Peyer's patch (tissue), 4 donors: Measurements from ENCODE around the gene C12orf76. TPM values are rescaled to one million over a fixed set of nuclear protein-coding genes. Genes with fewer than 3 reads are reported as not detected.
A peak's percentile ranks its signal among the peaks of the same experiment; 100 is the strongest.

ENCODE experiments used
- DNase-seq, 3 donors: peaks; one replicate each; pipeline ENCODE4 v3.0.0-alpha.2; 2017 to 2019
- H3K27ac ChIP-seq, 4 donors: fragments of 200-600 bp; sonication (generic); one replicate each; pipeline ENCODE4 v1.5.1; 2016 to 2019
- H3K27me3 ChIP-seq, 2 donors: fragments of 200-600 bp; sonication (generic); one replicate each; pipeline ENCODE4 v1.5.1; 2019
- H3K36me3 ChIP-seq, 3 donors: fragments of 200-600 bp; sonication (generic); one replicate each; pipeline ENCODE4 v1.5.1; 2016 to 2019
- H3K4me1 ChIP-seq, 4 donors: fragments of 200-600 bp; sonication (generic); one replicate each; pipeline ENCODE4 v1.5.1; 2016 to 2019
- H3K4me3 ChIP-seq, 4 donors: fragments of 200-600 bp; sonication (generic); 1 replicate in 3 of 4; 2 replicates in 1 of 4; pipeline ENCODE4 v1.5.1; 2016 to 2019; ENCODE audit warnings: mild to moderate bottlenecking in 1 of 4
- H3K9me3 ChIP-seq, 4 donors: fragments of 200-600 bp; sonication (generic); one replicate each; pipeline ENCODE4 v1.5.1; 2016 to 2019; ENCODE audit warnings: mild to moderate bottlenecking in 1 of 4
- POLR2A ChIP-seq, 2 donors: fragments of 450-650 bp; IDR thresholded peaks; one replicate each; pipeline ENCODE4 v1.5.1; 2017; ENCODE audit warnings: antibody characterized with exemption in 2 of 2, mild to moderate bottlenecking in 2 of 2, moderate library complexity in 2 of 2
- total RNA-seq, 4 donors: library from RNA; depleted of rRNA; stranded (reverse); fragments of >200 nt; gene quantifications; one replicate each; pipeline ENCODE4 v1.1.0, GENCODE V29; 2016
- TF ChIP-seq, protein P1 (sequence below), 6 experiments: fragments of 450-650 bp in 4 of 6; fragments of 200-600 bp in 2 of 6; sonication (generic) in 1 of 6; IDR thresholded peaks; one replicate each; pipeline ENCODE4 v1.5.1; 2017 to 2019; ENCODE audit warnings: antibody characterized with exemption in 6 of 6, mild to moderate bottlenecking in 3 of 6, moderate library complexity in 1 of 6

The C12orf76 gene
- total RNA-seq, 4 donors from 2014 or later, result 14.9 to 23.1 (median 17.5) TPM

DNA sequence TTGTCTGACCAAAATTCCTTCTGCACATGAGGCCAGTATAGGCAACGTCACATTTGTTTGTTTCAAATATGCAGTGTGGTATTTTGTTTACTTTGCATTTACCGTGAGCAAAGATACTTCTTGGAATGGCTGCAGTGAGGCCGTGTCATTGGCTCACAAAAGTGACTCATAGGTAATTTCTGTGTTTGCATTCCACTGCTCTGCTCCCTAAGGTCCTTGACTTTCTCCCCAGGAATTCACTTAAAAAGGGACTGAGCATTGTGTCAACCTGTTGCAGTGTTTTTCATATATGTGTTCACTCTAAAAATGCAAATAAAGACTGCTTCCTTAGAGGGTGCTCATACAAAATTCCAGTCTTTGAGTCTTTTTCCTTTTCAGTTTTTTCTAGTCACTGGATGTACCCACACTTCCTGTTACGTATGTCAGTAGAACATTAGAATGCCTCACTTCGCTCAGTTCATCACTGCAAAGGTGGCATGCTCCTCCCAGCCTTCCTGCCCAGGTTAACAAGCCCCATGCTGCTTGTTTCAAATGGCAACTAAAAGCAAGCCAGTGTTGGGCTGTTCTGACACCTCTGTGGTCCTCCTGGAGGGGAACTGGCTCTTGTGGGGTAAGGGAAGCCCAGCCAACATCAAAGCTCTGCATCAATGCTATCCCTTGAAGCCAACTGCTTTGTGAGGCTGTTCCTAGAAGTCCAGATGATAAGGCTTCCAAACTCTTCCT is 9.1 kb downstream of the C12orf76 start:
- Histone ChIP-seq H3K9me3 (no peaks in the 10 kb centered on the region), H3K27me3 (no peaks in the 10 kb centered on the region), H3K4me3 (no peak overlapping the region), H3K36me3 (peaks cover 0 to 47% (median 0%) of the 10 kb centered on the region in 3 donors), H3K27ac (peak overlapping the region; percentile 37 to 80 (median 64)), H3K4me1 (peaks cover 0 to 19% (median 0%) of the 10 kb centered on the region in 4 donors)
- no peak for TF ChIP-seq POLR2A (IDR thresholded peaks at IDR 0.05)
- TF ChIP-seq, protein P1, sequence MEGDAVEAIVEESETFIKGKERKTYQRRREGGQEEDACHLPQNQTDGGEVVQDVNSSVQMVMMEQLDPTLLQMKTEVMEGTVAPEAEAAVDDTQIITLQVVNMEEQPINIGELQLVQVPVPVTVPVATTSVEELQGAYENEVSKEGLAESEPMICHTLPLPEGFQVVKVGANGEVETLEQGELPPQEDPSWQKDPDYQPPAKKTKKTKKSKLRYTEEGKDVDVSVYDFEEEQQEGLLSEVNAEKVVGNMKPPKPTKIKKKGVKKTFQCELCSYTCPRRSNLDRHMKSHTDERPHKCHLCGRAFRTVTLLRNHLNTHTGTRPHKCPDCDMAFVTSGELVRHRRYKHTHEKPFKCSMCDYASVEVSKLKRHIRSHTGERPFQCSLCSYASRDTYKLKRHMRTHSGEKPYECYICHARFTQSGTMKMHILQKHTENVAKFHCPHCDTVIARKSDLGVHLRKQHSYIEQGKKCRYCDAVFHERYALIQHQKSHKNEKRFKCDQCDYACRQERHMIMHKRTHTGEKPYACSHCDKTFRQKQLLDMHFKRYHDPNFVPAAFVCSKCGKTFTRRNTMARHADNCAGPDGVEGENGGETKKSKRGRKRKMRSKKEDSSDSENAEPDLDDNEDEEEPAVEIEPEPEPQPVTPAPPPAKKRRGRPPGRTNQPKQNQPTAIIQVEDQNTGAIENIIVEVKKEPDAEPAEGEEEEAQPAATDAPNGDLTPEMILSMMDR (IDR thresholded peaks at IDR 0.05), result no peak
- DNase-seq, result peak in 2 of 3 donors; percentile 32 to 64

DNA sequence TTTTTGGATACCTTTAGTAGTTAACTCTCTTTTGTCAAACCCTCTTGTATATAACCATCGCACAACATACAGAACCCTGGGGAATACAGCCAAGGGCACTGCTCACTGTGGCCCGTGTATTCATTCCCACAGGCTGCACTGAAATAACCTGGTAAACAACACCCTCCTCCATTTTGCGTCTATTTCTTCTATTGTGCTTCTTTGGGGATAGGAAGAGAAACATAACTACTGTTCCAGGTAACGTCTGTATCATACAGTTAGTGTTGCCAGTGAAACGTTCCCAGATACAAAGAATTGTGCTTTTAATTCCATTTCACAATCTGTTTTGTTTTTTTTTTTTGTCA is 9.6 kb downstream of the C12orf76 start:
- Histone ChIP-seq H3K27ac (peak overlapping the region; percentile 37 to 80 (median 64)), H3K36me3 (peaks cover 0 to 52% (median 0%) of the 10 kb centered on the region in 3 donors), H3K9me3 (no peaks in the 10 kb centered on the region), H3K27me3 (no peaks in the 10 kb centered on the region), H3K4me3 (no peak overlapping the region), H3K4me1 (peaks cover 0 to 19% (median 0%) of the 10 kb centered on the region in 4 donors)
- no peak for DNase-seq
- TF ChIP-seq, protein P1 (IDR thresholded peaks at IDR 0.05), result no peak
- TF ChIP-seq POLR2A (IDR thresholded peaks at IDR 0.05), result no peak

GRCh38 chr12:110037315-110037714 is 11.0 kb downstream of the C12orf76 start:
- TF ChIP-seq, protein P1 (IDR thresholded peaks at IDR 0.05), result no peak
- TF ChIP-seq POLR2A (IDR thresholded peaks at IDR 0.05), result no peak
- peaks cover 0 to 52% (median 0%) of the 10 kb centered on the region in 3 donors for H3K36me3 ChIP-seq
- H3K27ac ChIP-seq, result no peak overlapping the region
- no peak for DNase-seq
- H3K4me1 ChIP-seq, result peaks cover 0 to 19% (median 0%) of the 10 kb centered on the region in 4 donors
- H3K9me3 ChIP-seq, result no peaks in the 10 kb centered on the region
- no peak overlapping the region for H3K4me3 ChIP-seq
- no peaks in the 10 kb centered on the region for H3K27me3 ChIP-seq

- no peak for DNase-seq
- H3K27ac ChIP-seq, result no peak overlapping the region
- H3K4me1 ChIP-seq, result peaks cover 0 to 19% (median 0%) of the 10 kb centered on the region in 4 donors
- peaks cover 0 to 53% (median 0%) of the 10 kb centered on the region in 3 donors for H3K36me3 ChIP-seq
- TF ChIP-seq, protein P1 (IDR thresholded peaks at IDR 0.05), result no peak
- no peak for TF ChIP-seq POLR2A (IDR thresholded peaks at IDR 0.05)
- H3K4me3 ChIP-seq, result no peak overlapping the region
- H3K27me3 ChIP-seq, result no peaks in the 10 kb centered on the region
- H3K9me3 ChIP-seq, result no peaks in the 10 kb centered on the region
Observed at GRCh38 chr12:110035534-110036104, 12.7 kb downstream of the C12orf76 start.

DNA sequence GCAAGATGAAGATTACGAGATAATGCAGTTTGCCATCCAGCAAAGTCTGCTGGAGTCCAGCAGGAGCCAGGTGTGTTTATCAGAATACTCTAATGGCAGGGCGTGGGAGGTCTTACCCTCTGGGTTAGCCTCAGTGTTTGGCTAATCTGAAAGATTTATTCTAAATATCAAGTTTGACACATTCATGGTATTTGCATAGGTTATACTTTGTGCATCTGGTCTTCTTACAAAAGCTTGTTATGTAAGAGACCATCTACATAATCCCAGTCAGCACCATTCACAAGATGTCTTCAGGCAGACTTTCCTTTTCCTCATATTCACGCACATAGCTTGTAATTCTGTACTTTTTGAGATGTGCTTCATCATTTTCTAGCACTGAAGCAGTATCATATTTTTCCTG is 14.4 kb downstream of the C12orf76 start:
- H3K4me3 ChIP-seq, result no peak overlapping the region
- DNase-seq, result no peak
- H3K4me1 ChIP-seq, result peaks cover 0 to 6% (median 0%) of the 10 kb centered on the region in 4 donors
- no peaks in the 10 kb centered on the region for H3K9me3 ChIP-seq
- H3K36me3 ChIP-seq, result peaks cover 0 to 70% (median 2%) of the 10 kb centered on the region in 3 donors
- TF ChIP-seq, protein P1 (IDR thresholded peaks at IDR 0.05), result no peak
- TF ChIP-seq POLR2A (IDR thresholded peaks at IDR 0.05), result no peak
- no peaks in the 10 kb centered on the region for H3K27me3 ChIP-seq
- no peak overlapping the region for H3K27ac ChIP-seq
